ENCODE results near the gene TRDMT1. TPM values are rescaled to one million over a fixed set of nuclear protein-coding genes. Genes with fewer than 3 reads are reported as not detected.

TRDMT1 gene
- polyA plus RNA-seq, 3 donors = 3.1 to 6.6 (median 5.0) TPM

DNA sequence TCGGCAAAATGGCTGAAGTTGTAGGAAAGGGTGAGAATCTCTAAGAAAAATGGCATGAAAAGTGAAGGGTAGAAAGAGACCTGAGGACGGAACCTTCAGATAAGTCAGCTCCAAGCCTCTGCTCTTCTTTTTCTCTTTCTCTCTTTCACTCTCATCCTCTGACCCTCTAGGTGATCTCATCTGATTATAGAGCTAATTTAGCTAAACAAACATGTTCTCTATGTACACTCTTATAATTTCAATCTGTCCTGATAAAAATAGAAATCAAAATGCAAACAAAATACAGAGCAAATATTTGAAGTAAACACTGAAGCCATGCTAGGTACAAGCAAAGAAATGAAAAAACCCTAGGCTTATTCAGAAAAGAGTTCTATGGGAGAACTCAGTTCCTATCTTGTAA, 57.4 kb downstream of the TRDMT1 start:
- H3K4me3 ChIP-seq (replicated peaks in 1 of 3; ENCODE audit: low read depth in 2 of 3, low read length in 3 of 3) = no peak overlapping the region
- no peaks in the 10 kb centered on the region for H4K20me1 ChIP-seq (ENCODE audit: insufficient read depth, low read length)
- Mint-ChIP-seq H3K36me3 (peaks cover 3 to 4% of the 10 kb centered on the region in 2 donors), H3K4me1 (peaks cover 3% of the 10 kb centered on the region), H3K27ac (no peak overlapping the region), H3K4me3 (no peak overlapping the region), H3K9me3 (peaks cover 0 to 7% (median 3%) of the 10 kb centered on the region in 7 donors), H3K27me3 (ENCODE audit: low read depth in 3 of 3) (peaks cover 0 to 2% (median 0%) of the 10 kb centered on the region in 3 donors)
- H3K79me2 ChIP-seq (ENCODE audit: insufficient read depth, low read length) = no peaks in the 10 kb centered on the region
- intact Hi-C loops (cut with micrococcal nuclease) = no loop called here
- no peaks in the 10 kb centered on the region for H3K4me1 ChIP-seq (ENCODE audit: control insufficient read depth in 1 of 2, insufficient read depth in 2 of 2, low read length in 2 of 2)
- H3K27me3 ChIP-seq (ENCODE audit: control insufficient read depth in 2 of 2, insufficient read depth in 2 of 2, low read length in 2 of 2) = no peaks in the 10 kb centered on the region
- H2AFZ ChIP-seq (ENCODE audit: insufficient read depth, low read depth, low read length, poor library complexity, severe bottlenecking) = no peak overlapping the region
- 100% methylated on average over 1 of the region's 2 CpGs for WGBS (ENCODE audit: insufficient coverage)
- TF ChIP-seq CTCF (IDR thresholded peaks at IDR 0.05) = no peak
- H3K9ac ChIP-seq (ENCODE audit: insufficient read depth, low read length, poor library complexity, severe bottlenecking) = no peak overlapping the region
- no peaks in the 10 kb centered on the region for H3K36me3 ChIP-seq (replicated peaks in 1 of 2; ENCODE audit: control insufficient read depth in 1 of 2, insufficient read depth in 2 of 2, low read length in 2 of 2)
- no peak overlapping the region for H3K4me2 ChIP-seq (replicated peaks; ENCODE audit: extremely low read depth, low read length, poor library complexity, severe bottlenecking)
- H3K27ac ChIP-seq (ENCODE audit: low read depth in 1 of 2, low read length in 2 of 2) = no peak overlapping the region
- peaks cover 0 to 4% of the 10 kb centered on the region in 2 donors for H3K9me3 ChIP-seq (replicated peaks in 1 of 2; ENCODE audit: control insufficient read depth in 1 of 2, insufficient read depth in 1 of 2, low read length in 2 of 2)
- no peak for DNase-seq

GRCh38 chr10:17143055-17143690, 58.3 kb downstream of the TRDMT1 start:
- Histone ChIP-seq H3K4me2 (replicated peaks; ENCODE audit: extremely low read depth, low read length, poor library complexity, severe bottlenecking) (no peak overlapping the region), H3K36me3 (replicated peaks in 1 of 2; ENCODE audit: control insufficient read depth in 1 of 2, insufficient read depth in 2 of 2, low read length in 2 of 2) (no peaks in the 10 kb centered on the region), H3K4me3 (replicated peaks in 1 of 3; ENCODE audit: low read depth in 2 of 3, low read length in 3 of 3) (no peak overlapping the region), H3K27ac (ENCODE audit: low read depth in 1 of 2, low read length in 2 of 2) (no peak overlapping the region), H2AFZ (ENCODE audit: insufficient read depth, low read depth, low read length, poor library complexity, severe bottlenecking) (no peak overlapping the region), H3K9ac (ENCODE audit: insufficient read depth, low read length, poor library complexity, severe bottlenecking) (no peak overlapping the region), H4K20me1 (ENCODE audit: insufficient read depth, low read length) (no peaks in the 10 kb centered on the region), H3K9me3 (replicated peaks in 1 of 2; ENCODE audit: control insufficient read depth in 1 of 2, insufficient read depth in 1 of 2, low read length in 2 of 2) (peaks cover 0 to 4% of the 10 kb centered on the region in 2 donors), H3K79me2 (ENCODE audit: insufficient read depth, low read length) (no peaks in the 10 kb centered on the region), H3K27me3 (ENCODE audit: control insufficient read depth in 2 of 2, insufficient read depth in 2 of 2, low read length in 2 of 2) (no peaks in the 10 kb centered on the region), H3K4me1 (ENCODE audit: control insufficient read depth in 1 of 2, insufficient read depth in 2 of 2, low read length in 2 of 2) (no peaks in the 10 kb centered on the region)
- no peak overlapping the region for H3K4me3 Mint-ChIP-seq
- no peak for DNase-seq
- H3K9me3 Mint-ChIP-seq = peaks cover 0 to 7% (median 3%) of the 10 kb centered on the region in 7 donors
- H3K4me1 Mint-ChIP-seq = peaks cover 3% of the 10 kb centered on the region
- no peak overlapping the region for H3K27ac Mint-ChIP-seq
- H3K36me3 Mint-ChIP-seq = peaks cover 3 to 4% of the 10 kb centered on the region in 2 donors
- intact Hi-C loops (cut with micrococcal nuclease) = no loop called here
- WGBS (ENCODE audit: insufficient coverage) = 100% methylated on average over 2 of the region's 3 CpGs
- H3K27me3 Mint-ChIP-seq (ENCODE audit: low read depth in 3 of 3) = peaks cover 0 to 2% (median 0%) of the 10 kb centered on the region in 3 donors
- TF ChIP-seq CTCF (IDR thresholded peaks at IDR 0.05) = no peak
